Activated T-cell treated with anti-CD3 and anti-CD28 coated beads for 24 hours (primary cell): ENCODE measurements around the gene MCCD1.
"Not testable (repeated sequence)": the region's sequence is repeated elsewhere in the genome, so short reads cannot be mapped to it uniquely, and the experiment has no call there.

ENCODE experiments used
- DNase-seq: peaks from one replicate; pipeline ENCODE4 v3.0.0-alpha.2; 2020; ENCODE audit warnings: low read depth

Gene MCCD1, protein sequence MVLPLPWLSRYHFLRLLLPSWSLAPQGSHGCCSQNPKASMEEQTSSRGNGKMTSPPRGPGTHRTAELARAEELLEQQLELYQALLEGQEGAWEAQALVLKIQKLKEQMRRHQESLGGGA

DNA sequence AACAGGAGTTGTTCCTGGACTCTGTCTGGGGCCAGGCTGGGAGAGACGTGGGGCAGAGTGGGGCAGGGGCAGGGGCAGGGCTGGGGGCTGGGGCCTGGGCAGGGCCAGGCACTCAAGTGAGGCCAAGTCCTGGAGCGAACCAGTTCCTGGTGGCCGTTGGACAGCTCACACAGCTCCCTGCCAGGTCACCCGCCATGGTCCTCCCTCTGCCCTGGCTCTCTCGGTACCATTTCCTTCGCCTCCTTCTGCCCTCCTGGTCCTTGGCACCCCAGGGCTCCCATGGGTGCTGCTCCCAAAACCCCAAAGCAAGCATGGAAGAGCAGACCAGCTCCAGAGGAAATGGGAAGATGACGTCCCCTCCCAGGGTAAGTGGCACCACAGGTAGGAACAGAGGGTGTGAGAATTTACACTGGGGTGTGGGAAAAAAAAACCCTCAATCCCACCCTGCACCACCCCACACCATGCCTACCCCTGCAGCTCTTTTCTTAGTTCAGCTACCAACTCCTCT, at the start of gene MCCD1:
TSS of gene MCCD1 (plus strand) at position 142 of the 508 bp plus-strand sequence. CDS start at position 195, 53 bp downstream.
- DNase-seq, result no peak

DNA sequence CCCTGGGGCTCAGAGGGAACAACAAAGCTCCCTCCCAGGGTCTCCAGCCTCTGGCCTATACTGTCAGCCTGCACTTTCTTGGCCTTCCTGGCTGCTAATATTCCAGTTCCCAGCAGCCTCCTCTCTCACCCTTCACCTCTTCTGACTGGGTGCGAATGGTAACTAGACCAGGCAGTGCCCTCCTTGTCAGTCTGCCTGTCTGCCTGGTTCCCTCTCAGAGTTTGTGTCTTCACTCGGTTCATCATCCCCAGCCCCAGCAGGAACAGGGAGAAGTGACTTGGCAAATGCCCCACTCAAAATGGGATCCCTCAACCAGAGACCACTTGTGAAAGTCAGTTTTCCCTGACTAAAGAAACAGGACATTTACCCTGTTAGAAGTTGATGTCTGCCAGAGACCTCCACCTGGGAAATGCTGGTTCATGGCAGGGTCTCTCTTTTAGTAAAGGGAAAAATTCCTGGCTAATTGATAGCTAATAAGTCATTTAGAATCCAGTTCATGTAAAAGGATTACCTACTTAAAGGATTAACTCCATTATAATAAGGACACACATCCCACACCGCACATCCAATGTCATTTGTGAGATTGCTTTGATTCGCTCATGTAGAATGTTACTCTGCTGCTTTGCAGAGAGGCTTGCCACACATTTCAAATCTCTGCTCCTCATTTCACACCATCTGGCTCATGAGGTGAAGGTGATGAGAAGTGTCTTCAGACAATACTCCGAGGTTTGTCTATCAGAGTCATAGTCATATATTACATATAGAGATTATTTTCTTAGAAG, 49.4 kb upstream of the MCCD1 start:
- no peak for DNase-seq

DNA sequence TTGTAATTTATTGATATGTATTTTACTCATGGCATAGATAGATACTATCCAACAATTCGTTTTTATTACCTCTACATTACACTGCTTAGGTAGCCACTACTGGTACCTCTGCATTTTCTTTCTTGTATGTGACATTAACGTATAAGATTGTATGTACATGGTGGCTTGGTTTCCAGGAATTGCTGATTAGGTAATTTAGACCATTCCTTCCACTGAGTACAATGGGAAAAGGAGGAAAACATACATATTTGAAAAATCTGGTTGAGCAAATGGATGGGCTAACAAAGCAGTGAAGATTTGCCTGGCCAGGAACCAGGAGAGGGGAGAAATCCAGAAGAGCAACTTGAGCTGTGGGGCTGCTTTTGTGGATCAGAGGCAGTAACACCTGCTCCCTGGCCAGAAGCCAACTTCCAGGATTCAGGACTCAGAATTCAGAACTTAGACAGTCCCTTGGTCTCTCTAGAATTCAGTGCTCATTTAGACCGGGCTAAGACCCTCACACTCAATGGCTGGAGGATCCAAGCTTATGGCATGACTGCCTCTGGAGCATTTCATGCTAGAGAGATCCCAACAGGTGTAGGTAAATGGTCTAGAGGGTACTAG, 48.7 kb upstream of the MCCD1 start:
- no peak for DNase-seq

DNA sequence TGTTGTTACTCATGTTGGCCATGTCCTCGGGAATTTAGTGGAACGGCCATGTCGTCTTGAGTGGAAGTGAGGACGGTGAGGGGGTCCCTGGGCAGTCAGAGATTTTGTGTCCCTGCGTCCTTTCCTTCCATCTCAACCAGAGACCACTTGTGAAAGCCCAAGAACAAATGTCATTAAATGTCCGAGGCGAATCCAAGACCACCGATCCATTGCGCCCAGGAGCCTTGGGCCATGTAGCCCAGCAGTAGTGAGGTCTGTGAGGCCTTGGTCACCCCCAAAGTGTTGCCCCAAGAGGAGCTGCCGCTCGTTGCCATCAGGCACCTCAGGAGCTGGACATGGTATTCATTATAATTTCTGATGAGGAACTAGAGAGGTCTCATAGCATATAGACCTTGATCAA, 48.2 kb upstream of the MCCD1 start:
- DNase-seq, result no peak

DNA sequence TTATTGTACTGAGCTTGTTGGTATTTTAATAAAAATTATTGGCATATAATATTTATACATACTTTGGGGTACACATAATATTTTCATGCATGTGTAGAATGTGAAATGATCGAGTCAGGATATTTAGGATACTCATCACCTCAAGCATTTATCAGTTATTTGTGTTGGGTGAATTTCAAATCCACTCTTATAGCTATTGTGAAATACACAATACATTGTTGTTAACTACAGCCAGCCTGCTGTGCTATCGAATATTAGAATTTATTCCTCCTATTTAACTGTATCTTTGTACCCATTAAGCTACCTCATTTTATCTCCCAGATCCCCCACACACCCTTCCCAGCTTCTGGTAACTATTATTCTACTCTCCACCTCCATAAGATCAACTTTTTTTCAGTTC, 45.4 kb upstream of the MCCD1 start:
- DNase-seq, result no peak

DNA sequence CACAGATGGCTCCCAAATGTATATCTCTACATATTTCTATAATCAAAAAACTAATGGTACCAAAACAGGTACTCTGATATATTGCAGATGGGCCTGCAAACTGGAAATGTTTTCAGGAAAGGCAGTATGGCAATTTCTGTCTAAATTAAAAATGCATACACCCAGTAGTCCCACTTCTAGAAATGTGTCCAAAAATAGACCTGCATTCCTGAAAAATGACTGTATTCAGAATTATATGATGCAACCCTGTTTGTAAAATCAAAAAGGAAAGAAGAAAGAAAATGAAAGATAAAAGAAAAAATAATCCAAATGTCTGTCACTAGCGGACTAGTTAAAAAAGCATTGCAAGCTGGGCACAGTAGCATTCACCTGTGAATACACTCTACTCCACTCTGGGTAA, 43.7 kb upstream of the MCCD1 start:
- no peak for DNase-seq

DNA sequence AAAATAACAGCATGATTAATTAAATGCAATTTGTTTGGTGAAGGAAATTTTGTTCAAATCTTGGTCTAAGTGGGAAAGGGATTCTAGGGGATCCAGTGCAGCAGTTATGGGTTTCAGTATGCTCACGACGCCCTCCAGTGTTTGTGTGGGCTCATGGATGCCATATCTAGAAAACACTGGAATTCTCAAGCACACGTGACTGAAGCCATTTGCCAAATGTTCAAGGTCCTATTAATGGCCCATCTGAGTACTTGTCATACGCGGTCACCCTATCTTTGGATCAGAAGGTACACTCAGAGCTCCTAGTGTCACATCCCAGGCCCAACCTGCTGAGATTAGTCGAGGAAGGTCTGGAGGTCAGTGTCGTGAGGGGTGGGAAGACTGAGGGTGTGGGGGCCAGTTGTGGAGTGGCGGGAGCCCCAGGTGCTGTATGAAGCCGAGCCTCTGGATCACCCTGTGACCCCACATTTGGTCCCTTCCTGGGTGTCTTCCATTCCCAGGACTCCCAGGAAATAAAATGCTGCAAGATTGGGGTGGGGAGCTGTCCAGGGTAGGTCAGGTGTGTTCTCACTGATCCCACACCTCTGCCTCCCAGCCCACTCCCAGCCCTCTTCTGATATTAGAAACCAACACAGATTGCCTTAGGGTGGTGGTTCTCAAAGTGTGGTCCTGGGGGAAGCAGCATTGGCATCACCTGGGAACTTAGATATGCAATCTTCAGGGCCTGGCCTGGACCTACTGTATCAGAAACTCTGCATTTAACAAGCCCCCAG, 42.5 kb upstream of the MCCD1 start:
- DNase-seq, result not testable (repeated sequence)

DNA sequence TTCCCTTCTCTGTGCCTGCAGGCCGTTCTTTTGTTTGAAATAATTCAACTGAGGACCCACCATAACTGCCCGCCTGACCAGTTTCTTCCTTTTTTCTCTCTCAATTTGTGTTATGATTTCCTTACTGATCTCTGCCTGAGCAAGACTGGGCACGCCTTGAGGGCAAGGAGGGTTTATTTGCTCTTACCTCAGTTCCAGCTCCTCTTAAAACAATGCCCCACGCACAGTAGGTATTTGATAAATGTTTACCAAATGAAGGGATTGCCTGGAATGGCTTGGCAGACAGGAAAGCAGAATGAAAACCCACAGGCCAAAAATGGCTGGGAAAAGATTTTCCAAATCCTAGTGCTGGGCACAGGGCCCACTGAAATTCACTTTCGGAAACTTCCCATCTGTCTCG, 41.1 kb upstream of the MCCD1 start:
- DNase-seq, result not testable (repeated sequence)

DNA sequence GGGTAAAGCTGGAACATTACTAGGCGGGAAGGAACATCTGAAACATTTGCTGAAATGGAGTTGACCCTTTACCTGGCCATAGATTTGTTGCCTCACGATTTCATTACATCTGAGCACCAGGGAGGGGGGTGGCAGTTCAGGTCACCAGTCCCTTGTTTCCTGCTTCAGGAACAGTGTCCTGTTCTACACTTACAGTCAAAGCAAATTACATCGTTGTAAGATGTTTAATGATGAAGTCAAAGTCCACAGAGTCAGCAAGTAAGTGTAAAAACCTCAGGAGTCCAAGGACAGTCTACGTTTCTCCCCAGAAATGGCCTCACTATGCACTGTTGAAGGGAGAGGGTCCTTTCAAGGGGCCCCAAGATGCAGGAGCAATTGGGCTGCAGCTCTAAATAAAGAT, 39.7 kb upstream of the MCCD1 start:
- DNase-seq, result no peak

DNA sequence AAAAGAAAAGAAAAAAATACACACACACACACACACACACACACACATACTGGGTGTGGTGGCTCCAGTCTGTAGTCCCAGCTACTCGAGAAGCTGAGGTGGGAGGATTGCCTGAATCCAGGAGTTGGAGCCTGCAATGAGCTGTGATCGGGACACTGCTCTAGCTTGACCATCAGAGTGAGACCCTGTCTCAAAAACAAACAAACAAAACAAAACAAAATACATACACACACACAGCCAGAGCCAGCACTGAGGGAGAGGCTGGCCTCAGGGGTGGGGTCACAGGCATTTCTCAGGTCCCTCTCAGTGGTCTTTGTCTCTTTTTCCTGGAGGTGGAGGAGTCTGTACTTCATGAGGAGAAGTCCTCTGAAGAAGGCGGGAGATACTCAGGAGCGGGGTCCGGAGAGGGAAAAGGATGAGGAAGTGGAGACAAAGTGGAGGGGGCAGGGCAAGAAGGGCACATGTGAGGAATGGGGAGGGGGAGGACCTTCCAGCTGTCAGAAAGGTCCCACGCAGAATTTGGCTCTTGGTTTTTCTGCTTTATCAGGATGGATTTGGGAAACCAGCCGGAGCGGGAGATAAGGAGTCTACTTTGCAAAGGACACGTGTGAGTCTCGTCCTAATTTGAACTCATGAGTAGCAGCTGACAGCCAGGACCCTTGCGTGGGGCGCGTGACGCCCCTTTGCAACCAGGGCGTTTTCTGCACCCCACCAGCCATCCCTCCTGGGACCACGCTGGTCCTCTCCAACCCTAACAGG, 38.5 kb upstream of the MCCD1 start:
- no peak for DNase-seq

DNA sequence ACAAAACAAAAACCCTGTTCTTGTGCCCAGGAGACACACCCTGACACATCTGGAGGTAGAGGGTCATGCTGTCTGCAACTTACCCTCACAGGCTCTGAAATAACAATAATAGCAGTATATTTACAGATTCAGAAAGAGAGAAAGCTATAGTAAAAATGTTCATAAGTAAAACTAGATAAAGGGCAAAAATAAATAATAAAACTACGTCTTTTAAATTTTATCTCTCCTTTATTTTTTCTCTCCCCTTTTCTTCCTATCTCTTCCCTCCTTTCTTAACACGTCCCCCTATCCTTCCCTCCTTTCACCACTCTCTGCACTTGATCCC, 35.2 kb upstream of the MCCD1 start:
- not testable (repeated sequence) for DNase-seq

DNA sequence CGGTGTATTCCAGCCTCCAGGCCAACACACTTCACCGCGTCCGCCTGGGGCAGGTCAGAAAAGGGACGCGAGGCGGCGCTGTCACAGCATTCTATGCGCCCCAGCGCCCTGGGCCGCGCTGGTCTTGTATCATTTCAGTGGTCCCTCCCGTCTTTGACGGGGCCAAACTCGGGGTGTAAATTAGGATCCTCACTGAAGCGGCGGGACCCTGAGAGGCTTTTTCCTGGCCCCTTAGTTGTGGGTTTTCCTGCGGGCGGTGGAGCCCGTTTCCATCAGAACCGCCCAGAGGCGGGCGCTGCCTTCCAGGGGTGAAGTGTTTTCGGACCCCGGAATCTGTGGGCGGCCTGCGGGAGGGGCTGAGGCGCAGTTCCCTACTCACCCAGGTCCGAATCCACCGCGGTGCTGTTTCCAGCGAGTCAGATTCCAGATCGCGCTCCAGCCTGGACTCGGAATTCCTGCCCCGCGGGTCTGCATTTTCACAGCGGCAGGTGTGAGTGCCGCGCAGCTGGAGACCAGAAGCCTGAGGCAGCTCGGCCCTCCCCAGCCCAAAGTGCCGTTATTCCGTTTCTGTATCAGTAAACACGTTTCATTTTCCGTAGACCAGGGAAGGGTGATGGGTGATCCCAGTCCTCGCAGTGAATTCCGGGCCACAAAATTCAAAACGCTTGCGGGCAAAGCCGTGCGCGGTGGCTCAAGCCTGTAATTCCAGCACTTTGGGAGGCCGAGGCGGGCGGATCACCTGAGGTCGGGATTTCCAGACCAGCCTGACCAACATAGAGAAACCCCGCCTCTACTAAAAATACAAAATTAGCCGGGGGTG, 34.7 kb upstream of the MCCD1 start:
- DNase-seq, result peak; percentile 66

DNA sequence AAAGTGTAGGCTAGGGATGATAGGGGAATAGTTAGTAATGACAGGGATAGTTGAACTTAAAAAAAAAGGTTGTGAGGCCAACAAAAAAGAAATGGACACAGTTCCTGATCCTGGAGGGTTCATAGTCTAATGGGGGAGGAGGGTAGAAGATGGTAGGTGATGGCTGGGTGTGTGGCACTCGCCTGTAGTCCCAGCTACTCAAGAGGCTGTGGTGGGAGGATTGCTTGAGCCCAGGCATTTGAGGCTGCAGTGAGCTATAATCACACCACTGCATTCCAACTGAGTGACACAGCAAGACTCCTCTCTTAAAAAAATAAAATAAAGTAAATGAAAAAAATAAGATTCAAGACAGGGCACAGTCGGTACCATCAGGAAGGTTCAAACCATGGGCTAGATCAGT, 33.2 kb upstream of the MCCD1 start:
- no peak for DNase-seq

DNA sequence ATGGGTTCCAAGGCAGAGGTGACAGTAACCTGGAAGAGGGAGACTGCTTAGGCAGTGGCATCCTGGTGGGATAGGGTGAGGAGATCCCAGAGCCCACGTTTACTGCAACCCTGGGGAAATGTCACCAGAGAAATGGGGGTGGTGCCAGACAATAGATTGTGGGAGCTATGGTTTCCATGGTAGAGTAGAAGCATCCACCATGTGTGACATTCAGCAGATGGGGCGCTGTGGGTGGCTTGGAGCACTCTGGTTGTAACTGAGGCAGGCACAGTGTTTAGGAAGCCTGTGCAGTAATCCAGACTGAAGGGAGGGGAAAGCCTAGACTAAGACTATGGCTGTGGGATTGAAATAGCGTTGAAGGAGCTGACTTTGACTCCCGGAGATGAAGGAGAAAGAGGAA, 31.9 kb upstream of the MCCD1 start:
- not testable (repeated sequence) for DNase-seq

DNA sequence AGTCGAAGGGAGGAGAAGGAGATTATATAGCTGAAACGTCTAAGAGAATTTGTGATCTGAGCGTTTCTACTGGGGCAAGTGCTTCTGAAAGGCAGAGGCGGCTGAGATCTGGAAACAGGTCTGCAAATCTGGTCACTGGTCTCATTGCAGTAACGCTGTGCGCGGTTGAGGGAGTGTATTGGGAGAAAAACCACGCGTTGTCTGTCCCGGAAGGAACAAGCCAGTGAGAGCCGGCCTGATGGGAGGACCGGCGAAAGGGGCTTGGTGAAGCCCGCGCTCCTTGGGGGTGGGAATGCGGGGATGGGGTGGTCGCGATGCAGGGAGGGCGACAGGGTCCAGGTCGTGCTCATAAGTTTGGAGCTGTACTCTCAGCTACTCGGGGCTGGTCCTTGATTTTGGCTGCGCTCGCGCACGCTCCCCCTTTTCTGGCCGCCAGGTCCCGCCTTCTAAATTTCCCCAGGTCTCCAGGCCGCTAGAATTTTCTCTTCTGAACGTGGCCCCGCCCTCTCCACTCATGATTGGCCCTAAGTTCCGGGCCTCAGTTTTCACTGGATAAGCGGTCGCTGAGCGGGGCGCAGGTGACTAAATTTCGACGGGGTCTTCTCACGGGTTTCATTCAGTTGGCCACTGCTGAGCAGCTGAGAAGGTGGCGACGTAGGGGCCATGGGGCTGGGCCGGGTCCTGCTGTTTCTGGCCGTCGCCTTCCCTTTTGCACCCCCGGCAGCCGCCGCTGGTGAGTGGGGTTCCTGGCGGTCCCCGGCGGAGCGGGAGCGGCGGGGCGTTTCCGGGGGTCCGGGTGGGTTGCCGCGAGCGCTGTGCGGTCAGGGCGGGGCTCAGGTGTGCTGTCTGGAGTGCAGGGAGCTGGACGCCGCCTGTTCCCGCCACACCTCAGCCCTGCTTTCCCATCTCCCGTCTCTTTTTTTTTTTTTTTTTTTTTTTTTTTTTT, 31.0 kb upstream of the MCCD1 start, which contains the start of gene MICB:
TSS of gene MICB (plus strand) at position 615 of the 946 bp plus-strand sequence. CDS start at position 664, 49 bp downstream.
- peak; percentile 82 for DNase-seq

DNA sequence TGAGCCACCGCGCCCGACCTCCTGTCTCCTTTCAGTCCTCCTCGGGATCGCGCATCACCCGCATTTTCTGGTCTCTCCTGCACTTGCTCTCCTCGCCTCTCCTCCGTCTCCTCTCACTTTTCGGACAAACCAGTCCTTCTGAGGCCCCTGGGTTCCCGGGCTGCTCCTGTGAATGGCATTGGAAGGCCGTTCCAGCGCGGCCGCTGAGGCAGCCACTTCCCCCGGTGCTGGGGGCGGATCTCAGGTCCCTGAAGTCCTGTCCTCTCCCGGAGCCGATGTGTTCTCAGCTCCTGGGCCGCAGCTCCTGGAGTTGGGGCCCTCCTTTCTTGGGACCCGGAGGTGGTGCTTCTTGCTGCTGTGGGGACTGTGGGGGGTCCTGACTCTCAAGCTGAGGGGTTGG, 30.0 kb upstream of the MCCD1 start:
- DNase-seq, result no peak

DNA sequence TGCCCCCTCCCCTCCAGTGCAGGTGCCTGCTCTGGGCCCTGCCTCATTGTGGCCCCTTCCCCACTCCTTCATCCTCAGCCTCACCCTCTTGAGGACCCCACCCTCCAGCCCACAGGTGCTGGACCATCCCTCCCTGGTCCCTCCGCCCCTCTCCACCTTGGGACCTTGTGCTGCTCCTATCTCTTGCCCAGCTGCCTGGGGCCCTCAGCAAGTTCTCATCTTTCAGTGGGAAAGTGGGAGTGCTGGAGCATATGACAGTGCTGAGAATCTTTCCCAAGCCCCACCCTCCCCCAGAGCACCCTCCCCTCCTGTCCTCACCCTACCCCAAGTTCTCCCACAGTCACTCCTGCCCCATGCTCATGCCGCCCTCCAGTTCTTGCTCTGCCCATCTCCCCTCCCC, 29.1 kb upstream of the MCCD1 start:
- not testable (repeated sequence) for DNase-seq

DNA sequence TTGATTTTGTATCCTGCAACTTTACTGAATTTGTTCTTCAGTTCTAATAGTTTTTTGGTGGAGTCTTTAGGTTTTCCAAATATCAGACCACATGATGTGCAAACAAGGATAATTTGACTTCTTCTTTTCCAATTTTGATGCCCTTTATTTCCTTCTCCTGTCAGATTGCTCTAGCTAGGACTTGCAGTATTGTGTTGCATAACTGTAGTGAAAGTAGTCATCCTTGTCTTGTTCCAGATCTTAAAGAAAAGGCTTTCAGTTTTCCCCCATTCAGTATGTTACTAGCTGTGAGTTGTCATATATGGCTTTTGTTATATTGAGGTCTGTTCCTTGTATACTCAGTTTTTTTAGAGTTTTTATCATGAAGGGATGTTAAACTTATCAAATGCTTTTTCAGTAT, 26.2 kb upstream of the MCCD1 start:
- DNase-seq, result no peak

DNA sequence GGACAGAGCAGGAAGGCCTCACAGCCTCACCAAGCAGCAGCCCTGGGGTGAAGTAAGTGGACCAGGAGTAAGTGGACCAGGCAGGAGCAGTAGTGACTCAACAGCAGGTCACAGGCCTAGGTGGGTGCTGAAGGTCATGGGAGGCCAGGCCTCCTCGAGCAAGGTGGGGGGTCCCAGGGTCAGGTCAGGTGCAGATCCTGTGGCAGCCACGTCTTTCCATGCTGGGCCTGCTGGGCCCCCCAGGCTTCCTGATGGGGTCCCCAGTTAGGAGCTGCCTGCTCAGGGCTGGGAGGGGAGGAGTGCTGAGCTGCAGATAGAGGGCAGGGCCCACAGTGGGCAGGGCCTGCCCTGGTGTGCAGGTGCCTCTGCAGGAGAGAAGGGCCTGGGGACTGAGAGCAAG, 19.7 kb upstream of the MCCD1 start:
- not testable (repeated sequence) for DNase-seq

DNA sequence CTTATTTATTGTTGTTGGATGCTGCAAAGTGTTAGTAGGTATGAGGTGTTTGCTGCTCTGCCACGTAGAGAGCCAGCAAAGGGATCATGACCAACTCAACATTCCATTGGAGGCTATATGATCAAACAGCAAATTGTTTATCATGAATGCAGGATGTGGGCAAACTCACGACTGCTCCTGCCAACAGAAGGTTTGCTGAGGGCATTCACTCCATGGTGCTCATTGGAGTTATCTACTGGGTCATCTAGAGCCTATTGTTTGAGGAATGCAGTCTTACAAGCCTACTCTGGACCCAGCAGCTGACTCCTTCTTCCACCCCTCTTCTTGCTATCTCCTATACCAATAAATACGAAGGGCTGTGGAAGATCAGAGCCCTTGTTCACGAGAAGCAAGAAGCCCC, 18.8 kb upstream of the MCCD1 start:
- DNase-seq, result no peak
